HG03175 (cell line): ENCODE results near the gene STXBP1.
"Not testable (repeated sequence)": the region's sequence is repeated elsewhere in the genome, so short reads cannot be mapped to it uniquely, and the experiment has no call there.

Experiments
- ATAC-seq: cut with Tn5 transposase; IDR thresholded peaks from one replicate; pipeline ENCODE4 v1.9.1; 2021; ENCODE audit warnings: mild to moderate bottlenecking, moderate library complexity; ENCODE audit not compliant: unreplicated experiment

Gene STXBP1

DNA sequence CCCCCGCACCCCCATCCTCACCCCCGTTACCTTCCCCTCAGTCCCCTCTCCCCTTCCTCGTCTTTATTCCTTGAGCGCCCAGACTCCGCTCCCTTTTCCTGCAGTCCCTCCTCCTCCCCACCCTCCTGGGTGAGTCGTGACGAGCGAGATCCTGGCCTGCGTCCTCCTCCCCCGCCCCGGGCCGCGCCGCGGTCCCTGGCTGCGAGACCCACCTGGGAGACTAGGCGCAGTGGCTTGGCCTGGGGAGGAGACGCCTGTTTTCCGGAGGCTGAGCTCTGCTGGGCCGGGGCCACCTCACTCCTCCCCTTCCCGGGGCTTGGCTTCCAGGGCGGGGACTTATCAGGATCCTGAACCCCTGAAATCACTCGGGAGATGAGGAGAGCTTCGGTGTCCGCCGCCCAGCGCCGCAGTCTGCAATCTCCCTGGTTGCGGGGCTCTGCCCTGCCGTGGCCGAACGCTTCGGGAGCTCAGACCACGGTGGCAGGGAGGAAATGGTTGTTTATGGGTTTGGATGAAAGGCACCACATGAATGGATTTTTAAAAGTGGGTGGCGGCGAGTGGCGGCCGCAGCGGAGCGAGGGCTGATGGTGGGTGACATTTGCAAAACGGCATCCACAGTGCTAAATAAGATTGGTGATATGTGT lies 984 bp downstream of the STXBP1 start:
- ATAC-seq, result no peak

DNA sequence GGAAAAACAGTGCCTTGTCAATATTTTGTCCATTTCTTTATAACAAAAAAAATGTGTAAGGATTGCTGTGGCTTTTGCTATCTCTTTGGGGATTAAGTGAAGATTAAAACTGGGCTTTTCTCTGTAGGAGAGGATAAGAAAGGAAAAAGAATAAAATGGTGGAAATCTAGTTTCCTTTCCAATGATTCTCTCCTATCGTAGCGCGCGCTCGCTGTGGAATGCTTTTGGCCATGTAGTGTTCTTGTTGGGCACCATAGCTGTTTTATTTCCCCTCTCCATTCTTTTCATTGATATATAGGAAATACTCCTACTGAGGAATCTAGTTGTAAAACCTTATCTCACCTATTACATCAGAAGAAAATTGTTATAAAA lies 1.5 kb downstream of the STXBP1 start:
- no peak for ATAC-seq

DNA sequence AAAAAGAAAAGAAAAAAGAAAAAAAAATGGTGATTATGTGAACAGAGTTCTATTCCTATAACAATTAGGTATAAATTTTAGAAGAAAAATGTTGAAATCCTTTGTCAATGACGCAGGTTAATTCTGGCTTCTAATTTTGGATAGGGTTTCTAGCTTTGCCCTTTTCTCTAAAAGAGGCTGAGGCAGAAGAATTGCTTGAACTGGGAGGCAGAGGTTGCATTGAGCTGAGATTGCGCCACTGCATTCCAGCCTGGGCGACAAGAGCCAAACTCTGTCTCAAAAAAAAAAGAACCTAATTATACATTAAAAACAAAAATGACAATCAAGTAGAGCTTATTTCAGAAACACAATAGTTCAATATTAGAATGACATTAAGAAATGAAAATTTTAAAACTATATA lies 2.9 kb downstream of the STXBP1 start:
- ATAC-seq, result no peak

DNA sequence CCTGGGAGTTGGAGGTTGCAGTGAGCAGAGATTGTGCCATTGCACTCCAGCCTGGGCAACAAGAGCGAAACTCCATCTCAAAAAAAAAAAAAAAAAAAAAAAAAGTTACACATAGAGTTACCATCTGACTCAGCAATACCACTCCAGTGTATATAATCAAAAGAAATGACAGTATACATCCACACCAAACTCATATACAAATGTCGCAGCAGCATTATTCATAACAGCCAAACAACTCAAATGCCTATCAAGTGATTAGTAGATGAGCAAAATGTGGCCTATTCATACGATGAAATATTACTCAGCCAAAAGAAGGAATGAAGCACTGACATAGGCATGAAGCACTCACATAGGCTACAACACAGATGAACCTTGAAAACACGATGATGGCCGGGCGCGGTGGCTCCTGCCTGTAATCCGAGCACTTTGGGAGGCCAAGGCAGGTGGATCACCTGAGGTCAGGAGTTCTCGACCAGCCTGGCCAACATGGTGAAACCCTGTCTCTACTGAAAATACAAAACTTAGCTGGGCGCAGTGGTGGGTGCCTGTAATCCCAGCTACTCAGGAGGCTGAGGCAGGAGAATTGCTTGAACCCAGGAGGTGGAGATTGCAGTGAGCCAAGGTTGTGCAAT lies 9.4 kb downstream of the STXBP1 start:
- not testable (repeated sequence) for ATAC-seq

DNA sequence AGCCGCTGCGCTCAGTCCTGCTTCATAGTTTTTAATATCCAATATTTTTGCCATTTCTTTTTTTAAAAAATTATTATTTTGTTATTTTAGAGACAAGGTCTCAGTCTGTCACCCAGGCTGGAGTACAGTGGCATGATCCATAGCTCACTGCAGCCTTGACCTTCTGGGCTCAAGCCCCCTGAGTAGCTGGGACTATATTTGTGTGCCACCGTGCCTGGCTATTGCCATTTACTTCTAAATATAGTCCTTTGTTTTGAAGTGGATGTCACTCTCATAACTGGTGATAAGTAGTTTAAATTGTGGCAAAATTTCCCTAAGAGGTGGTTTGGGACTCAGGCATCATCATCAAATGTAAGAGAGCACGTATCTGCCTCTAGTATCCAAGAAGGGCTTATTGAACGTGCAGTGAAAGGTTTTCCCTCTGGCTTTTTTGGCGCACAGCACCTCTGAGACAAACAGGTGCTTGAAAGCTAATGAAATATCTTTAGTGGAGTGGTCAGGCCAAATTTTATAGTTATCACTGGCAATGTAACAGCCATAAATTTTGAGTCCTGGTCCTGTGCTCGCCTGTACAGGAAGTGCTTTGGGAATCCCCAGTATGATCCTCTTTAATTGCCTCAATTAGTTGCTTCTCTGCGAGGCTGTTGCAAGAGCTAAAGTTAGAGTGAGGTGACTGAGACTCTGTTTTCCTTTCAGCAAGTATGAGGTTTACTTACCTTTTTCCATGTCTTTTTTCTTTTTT lies 14.8 kb downstream of the STXBP1 start:
- no peak for ATAC-seq

DNA sequence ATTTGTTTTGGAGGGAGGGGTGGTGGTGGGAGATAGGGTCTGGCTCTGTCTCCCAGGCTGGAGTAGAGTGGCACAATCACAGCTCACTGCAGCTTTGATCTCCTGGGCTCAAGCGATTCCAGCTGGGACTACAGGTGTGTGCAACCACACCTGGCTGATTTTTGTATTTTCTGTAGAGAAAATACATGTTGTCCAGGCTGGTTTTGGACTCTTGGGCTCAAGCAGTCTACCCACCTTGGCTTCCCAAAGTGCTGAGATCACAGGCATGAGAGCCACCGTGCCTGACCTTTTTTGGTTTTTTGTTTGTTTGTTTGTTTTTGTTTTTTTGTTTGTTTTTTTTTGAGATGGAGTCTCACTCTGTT lies 15.4 kb downstream of the STXBP1 start:
- ATAC-seq, result no peak

DNA sequence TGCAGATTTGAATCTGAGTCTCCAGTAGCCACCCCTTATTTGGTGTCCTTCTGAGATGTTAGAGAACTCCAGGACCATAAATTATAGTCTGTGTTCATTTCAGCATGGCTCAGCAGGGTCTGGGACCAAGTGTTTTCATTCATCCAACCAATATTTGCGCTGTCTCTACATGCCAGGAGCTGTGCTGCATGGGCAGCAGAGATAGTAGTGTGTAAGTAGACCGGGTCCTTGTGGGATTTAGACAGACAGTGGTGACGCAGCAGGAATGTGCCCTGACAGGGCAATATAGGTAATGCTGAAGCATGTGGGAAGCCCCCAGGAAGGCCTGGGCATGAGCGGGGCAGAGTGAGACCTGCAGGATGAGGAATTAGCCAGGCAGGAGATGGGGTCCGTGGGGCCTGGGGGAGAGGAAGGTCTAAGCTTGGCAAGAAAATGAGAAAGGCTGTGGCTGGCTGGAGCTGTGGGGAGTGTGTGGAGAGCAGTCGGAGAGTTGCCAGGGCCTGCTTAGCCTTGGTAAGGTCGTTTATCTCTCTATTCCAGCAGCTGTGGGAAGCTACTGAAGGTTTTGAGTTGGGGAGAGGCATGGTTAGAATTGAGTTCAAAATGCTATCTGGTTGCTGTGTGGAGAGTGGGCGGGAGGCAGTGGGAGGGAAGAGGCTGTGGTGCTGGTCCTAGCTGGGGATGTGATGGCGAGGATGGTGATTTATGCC lies 16.8 kb downstream of the STXBP1 start:
- no peak for ATAC-seq

DNA sequence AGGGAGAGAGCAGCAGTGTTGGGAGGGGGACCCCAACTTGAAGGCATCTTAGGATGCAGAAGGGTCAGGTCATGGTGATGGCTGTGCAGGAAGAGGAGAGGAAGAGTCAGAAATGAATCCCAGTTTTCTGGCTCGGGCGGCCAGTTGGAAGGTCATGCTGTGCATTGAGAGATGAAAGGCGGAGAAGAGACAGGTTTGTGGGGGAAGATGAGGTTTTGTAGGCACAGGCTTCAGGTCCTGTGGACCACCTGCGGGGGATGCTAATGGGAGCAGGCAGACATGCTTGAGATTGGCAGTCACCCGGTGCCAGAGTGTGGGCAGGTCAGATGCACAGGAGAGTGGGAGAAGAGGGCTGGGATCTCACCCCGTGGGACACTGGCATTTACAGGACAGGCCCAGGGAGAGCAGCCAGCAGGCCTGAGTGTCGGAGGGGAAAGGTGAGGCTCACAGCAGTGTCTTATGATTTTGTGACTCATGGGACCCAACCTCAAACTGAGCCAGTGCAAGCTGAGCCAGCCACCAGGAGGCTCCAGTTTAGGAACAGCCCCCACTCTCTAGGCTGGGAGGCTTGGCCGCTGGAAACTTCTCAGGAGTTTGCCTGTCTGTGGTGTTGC lies 17.5 kb downstream of the STXBP1 start:
- no peak for ATAC-seq

DNA sequence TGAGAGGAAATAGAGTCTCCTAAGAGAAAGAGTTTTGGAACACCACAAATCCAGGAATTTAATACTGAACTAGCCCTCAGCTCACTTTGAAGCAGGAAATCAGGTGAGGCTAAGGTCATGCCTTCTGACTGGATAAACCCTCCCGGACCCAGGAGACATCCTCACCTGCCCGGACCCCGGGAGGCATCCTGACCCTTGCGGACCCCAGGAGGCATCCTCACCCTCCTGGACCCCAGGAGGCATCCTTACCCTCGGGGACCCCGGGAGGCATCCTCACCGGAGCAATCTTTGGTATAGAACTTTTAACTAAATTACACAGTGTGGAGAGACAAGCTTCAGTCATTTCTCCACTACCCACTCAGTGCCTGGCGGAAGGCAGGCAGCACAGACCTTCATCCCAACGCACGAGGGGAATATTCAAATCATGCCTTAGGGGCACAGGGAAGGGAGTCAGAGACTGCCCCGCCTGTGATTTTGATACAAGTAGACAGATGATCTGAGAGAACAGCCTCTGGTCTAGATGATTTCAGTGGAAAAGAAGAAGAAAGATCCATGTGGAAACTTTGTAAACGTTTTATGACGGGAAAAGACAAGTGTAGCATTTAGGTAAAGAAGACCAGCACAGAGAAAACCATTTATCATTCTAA lies 21.3 kb downstream of the STXBP1 start:
- no peak for ATAC-seq

DNA sequence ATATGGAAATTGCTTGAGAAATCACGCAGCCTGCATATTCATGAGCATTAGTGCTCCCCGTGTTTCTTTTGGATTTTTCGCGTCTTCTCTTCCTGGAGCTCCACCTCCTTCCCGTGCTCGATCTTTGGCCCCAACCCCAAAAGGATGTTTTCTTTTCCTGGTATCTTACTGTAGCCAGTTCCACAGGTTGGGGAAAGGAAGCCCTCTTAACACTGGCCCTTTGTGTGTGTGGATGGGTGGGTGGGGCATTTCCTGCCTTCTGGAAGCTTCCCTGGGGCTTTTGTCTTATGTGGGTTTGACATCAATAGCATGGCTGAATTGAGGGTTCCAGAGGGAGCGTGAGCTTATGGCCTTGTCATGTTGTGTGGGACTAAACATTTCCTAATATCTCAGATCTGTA lies 21.9 kb downstream of the STXBP1 start:
- ATAC-seq, result no peak

DNA sequence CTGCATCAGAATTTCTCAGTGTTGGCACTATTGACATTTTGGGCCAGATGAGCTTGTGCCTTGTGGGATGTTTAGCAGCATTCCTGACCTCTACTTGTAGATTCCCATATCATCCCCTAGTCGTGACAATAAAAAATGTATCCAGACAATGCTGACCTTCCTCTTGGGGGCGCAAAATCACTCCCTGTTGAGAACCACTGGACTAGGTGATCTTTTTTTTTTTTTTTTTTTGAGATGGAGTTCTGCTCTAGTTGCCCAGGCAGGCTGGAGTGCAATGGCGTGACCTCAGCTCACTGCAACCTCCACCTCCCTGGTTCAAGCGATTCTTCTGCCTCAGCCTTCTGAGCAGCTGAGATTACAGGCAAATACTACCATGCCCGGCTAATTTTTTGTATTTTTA lies 22.6 kb downstream of the STXBP1 start:
- ATAC-seq, result no peak

DNA sequence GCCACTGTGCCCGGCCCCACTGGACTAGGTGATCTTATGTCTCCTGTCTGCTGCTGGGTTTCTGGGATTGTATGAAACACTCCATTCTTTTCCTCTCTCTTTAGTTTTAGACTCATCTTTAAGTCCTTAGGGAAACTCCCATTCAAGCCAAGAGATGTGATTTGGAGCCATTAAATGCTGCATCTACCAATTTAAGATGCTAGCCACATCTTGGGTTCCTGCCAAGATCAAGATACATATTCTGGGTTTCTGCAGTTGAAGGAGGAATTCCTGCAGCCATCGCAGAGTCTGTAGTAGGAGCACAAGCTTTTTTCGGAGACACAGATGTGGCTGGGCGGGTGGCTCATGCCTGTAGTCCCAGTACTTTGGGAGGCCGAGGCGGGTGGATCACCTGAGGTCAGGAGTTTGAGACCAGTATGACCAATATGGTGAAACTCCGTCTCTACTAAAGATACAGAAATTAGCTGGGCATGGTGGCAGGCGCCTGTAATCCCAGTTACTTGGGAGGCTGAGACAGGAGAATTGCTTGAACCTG lies 23.2 kb downstream of the STXBP1 start:
- no peak for ATAC-seq

DNA sequence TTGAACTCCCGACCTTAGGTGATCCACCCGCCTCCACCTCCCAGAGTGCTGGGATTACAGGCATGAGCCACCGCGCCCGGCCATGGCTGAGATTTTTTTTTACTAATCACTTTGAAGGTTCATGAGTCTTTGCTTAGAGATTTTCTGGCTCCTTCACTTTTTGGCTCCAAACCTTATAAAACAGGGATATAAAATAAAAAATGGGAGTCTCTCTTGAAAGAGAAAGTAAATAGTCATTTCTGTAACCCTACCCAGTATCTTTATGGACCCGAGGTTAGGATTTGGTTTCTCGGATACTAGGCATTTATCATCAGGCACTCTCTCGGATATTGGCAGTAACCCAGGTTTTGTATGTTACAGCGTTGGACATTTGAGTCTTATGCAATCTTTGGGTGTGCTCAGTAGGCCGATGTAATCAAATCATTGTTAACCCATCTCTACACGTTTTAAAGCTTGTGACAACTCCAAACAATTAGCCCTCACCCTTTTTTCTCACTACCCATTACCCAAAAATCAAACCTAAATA lies 25.3 kb downstream of the STXBP1 start:
- no peak for ATAC-seq

DNA sequence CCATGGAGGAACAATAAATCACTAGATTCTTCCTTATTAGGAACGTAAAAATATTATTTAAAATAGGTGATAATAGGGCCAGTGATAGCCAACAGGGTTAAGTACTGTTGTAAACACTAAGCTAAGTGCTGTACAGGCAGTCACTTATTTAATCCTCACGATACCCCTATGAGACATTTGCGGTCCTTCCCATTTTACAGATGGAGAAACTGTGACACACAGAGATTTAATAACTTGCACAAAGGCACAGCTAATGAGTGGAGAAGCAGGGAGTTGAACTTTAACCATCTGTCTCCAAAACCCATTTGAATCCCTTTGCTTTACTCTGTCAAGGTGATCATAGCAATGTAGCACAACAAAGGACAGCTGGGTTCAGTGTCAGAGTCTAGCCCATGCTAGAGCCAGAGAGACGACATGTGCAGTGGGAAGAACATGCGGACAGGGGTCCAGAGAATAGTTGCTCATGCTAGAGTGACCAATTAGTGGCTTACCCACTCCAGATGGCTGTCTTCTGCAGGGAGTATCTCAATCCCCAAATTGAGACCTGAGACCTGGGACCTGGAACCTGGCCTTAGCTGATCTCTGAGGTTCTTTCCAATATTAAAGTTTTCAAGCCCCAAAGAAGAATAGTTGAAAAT lies 28.9 kb downstream of the STXBP1 start:
- no peak for ATAC-seq

DNA sequence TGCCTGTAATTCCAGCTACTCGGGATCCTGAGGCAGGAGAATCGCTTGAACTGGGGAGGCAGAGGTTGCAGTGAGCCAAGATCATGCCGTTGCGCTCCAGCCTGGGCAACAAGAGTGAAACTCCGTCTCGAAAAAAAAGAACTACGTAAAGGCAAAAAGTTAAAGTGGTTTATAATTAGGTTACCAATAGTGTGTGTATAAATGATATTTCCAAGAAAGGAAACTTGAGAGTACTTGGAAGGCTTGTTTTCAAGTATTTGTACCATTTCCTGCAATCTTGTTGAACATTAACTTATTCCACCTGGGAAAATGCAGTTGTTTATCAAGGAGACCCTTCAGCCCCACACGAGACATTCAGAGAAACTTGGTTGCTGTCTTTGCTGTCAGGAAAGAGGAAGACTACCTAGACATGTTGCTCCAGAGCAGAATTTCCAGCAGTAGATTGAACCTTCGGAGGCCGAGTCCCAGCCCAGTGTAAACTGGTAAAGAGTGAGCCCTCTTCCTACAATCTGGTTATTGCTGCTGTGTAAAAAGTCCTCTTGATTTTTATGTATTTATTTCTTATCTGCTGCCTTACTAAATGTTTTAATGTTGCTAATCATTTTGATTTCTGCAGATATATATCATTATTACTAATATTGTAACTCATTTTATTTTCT lies 30.1 kb downstream of the STXBP1 start:
- no peak for ATAC-seq

DNA sequence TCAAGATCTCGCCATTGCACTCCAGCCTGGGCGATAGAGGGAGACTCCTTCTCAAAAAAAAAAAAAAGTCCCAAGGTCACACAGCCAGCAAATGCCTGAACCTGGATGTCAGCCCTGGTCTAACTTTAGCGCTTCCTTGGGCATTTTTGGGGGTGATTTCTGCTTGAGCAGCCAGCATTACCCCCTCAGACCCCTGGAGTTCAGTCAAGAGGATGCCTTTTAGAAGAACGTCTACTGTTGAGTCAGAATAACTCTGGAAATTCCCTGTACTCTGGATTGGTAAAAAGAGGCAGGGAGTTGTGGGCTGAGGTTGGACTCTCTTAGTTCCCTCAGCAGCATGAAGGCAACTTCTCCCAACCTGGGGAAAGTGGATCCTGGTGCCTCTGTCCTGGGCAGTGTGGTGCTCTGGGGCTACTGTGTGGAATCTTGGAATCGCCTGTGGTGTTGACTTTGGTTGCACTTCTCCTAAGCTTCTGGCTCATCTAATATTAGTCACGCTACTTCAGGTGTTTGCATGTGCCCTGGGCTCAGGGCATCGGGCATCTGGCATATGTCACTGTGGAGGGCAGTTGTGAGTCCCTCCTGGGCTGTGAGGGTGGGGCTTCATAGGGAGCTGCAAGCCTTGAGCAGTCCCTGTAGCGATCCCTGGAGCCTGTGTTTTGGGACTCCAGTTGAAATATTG lies 32.2 kb downstream of the STXBP1 start:
- ATAC-seq, result no peak

DNA sequence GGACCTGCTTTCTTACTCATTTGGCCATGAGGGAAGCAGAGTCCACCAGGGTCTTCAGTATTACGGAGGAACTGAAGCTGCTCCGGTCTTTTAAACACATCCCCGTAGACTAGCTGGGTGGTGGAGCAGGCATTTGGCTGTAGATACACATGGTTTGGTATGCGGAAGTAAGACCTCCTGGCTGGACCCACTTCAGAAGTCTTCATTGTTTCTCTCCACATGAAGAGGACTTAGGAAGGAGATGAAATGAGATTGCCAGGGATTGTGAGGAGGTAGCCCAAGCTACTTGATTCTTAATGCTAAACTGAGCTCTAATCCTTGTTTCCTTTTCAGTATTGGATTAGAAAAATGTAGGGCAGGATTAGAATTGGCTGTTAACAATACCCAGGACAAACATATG lies 32.9 kb downstream of the STXBP1 start:
- ATAC-seq, result no peak

DNA sequence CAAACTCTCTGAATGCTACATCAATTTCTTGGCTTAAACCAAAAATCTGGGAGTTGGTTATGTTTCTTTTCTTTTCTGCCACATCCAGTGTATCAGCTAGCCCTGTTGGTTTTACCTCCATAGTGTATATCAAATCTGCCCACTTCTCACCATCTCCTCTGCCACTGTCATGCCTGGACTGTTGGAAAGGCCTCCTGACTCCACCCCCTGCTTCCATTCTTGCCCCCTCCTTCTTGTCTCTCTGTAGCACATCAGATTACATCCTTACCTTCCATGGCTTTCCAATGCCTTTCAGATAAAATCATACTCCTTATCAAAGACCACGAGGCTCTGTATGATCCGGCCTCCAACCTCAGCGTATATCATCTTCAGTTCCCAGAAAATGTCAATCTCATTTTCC lies 35.4 kb downstream of the STXBP1 start:
- no peak for ATAC-seq

DNA sequence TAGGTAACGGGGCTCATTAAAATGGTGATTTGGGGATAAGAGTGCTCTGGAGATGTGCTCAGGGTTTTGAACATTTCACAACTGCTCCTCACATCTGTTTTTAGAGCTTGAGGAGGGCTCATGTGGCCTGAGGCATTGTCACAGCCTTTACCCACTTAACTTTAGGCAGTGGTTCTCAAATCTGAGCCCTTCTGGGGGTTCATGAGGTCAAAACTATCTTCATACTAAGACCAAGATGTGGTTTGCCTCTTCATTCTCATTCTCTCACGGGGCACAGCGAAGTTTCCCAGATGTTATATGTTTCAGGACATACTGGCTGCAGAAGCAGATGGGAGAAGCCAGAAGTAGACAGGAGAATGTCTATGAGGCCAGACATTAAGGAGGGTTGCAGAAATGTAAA lies 38.4 kb downstream of the STXBP1 start:
- ATAC-seq, result no peak
